HG02678 (cell line): ENCODE measurements around the gene BOD1L1.

Experiments used
- ATAC-seq: cut with Tn5 transposase; IDR thresholded peaks from one replicate; pipeline ENCODE4 v1.9.1; 2021; ENCODE audit warnings: mild to moderate bottlenecking, moderate library complexity; ENCODE audit not compliant: unreplicated experiment

BOD1L1 gene

GRCh38 chr4:13527192-13527980 is 100.1 kb downstream of the BOD1L1 start:
- ATAC-seq: no peak

- ATAC-seq: no peak
These were observed 100.9 kb downstream of the BOD1L1 start for GRCh38 chr4:13526658-13527057.

GRCh38 chr4:13525606-13526281 is 101.8 kb downstream of the BOD1L1 start:
- no peak for ATAC-seq

GRCh38 chr4:13524504-13525243 is 102.9 kb downstream of the BOD1L1 start:
- ATAC-seq: no peak

- no peak for ATAC-seq
These were observed 103.7 kb downstream of the BOD1L1 start for GRCh38 chr4:13523591-13524503.

DNA sequence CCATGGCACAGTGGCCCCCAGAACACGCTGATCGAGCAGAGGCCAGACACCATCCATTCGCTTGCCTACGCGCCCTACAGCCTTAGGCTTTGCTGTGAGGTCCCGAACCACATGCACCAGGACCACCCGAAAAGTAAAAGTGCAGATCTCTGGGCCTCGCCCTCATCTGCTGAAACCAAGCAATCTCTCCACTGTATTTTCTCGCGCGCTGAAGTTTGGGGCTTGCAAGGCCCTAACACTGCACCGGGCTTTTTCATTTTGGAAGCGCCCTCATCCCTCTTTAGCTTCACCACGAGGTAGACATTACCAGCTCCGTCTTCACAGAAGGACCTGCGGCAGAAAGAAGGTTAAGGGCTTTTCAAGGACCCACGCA is 104.4 kb downstream of the BOD1L1 start:
- no peak for ATAC-seq

GRCh38 chr4:13522282-13523104 is 105.0 kb downstream of the BOD1L1 start:
- ATAC-seq: no peak

GRCh38 chr4:13521047-13521446 is 106.5 kb downstream of the BOD1L1 start:
- no peak for ATAC-seq
